ENCODE measurements around the gene PLSCR5.

Gene PLSCR5

GRCh38 chr3:146594843-146595482, 10.2 kb downstream of the PLSCR5 start:
- peak; percentile 13 for TF ChIP-seq CTCF (IDR thresholded peaks at IDR 0.05; ENCODE audit: insufficient read depth, low read length, missing control alignments)
- DNase-seq (ENCODE audit: low read depth, low spot score) = no peak
- ChIA-PET CTCF (interaction anchor here (0.6 to 6.9 kb wide), 16 partner anchors 8 to 406 kb away, joined by 3 to 41 read pairs (median 4); no protein-coding TSS in a partner anchor), POLR2A (no interaction called here)
- no peak overlapping the region for H3K4me3 ChIP-seq (ENCODE audit: low read depth, low read length)

- ChIA-PET CTCF (interaction anchor here (0.6 to 6.9 kb wide), 12 partner anchors 9 to 1480 kb away, joined by 3 to 41 read pairs (median 7); no protein-coding TSS in a partner anchor), POLR2A (no interaction called here)
- H3K4me3 ChIP-seq (ENCODE audit: low read depth, low read length) = no peak overlapping the region
- no peak for TF ChIP-seq CTCF (IDR thresholded peaks at IDR 0.05; ENCODE audit: insufficient read depth, low read length, missing control alignments)
- DNase-seq (ENCODE audit: low read depth, low spot score) = no peak
These were observed 11.4 kb downstream of the PLSCR5 start for GRCh38 chr3:146593776-146594175.

GRCh38 chr3:146590521-146590920, 14.6 kb downstream of the PLSCR5 start:
- H3K4me3 ChIP-seq (ENCODE audit: low read depth, low read length) = no peak overlapping the region
- ChIA-PET POLR2A (no interaction called here), CTCF (interaction anchor here (0.5 to 6.9 kb wide), 17 partner anchors 8 to 802 kb away, joined by 3 to 41 read pairs (median 7); partner anchors contain the start of gene PLSCR5)
- TF ChIP-seq CTCF (IDR thresholded peaks at IDR 0.05; ENCODE audit: insufficient read depth, low read length, missing control alignments) = no peak
- no peak for DNase-seq (ENCODE audit: low read depth, low spot score)

- CTCF ChIA-PET = interaction anchor here (0.5 to 6.9 kb wide), 26 partner anchors 9 to 803 kb away, joined by 3 to 41 read pairs (median 6); partner anchors contain the start of gene PLSCR5
- DNase-seq (ENCODE audit: low read depth, low spot score) = no peak
- H3K4me3 ChIP-seq (ENCODE audit: low read depth, low read length) = no peak overlapping the region
- peak; percentile 28 for TF ChIP-seq CTCF (IDR thresholded peaks at IDR 0.05; ENCODE audit: insufficient read depth, low read length, missing control alignments)
- POLR2A ChIA-PET = no interaction called here
These were observed 15.1 kb downstream of the PLSCR5 start for GRCh38 chr3:146589899-146590508.

GRCh38 chr3:146585156-146585555, 20.0 kb downstream of the PLSCR5 start:
- DNase-seq (ENCODE audit: low read depth, low spot score) = no peak
- no peak for TF ChIP-seq CTCF (IDR thresholded peaks at IDR 0.05; ENCODE audit: insufficient read depth, low read length, missing control alignments)
- ChIA-PET POLR2A (no interaction called here), CTCF (no interaction called here)
- H3K4me3 ChIP-seq (ENCODE audit: low read depth, low read length) = no peak overlapping the region

GRCh38 chr3:146581951-146582467, 23.1 kb downstream of the PLSCR5 start:
- DNase-seq (ENCODE audit: low read depth, low spot score) = no peak
- CTCF ChIA-PET = interaction anchor here (1.0 to 4.0 kb wide), 8 partner anchors 8 to 393 kb away, joined by 3 to 45 read pairs (median 8); no protein-coding TSS in a partner anchor
- POLR2A ChIA-PET = no interaction called here
- TF ChIP-seq CTCF (IDR thresholded peaks at IDR 0.05; ENCODE audit: insufficient read depth, low read length, missing control alignments) = no peak
- H3K4me3 ChIP-seq (ENCODE audit: low read depth, low read length) = no peak overlapping the region
